HepG2 (cell line): Measurements from ENCODE around the gene SYNJ2. TPM values are rescaled to one million over a fixed set of nuclear protein-coding genes. Genes with fewer than 3 reads are reported as not detected.

Source experiments
- AFF4 ChIP-seq: sonication (generic); formaldehyde crosslinking; IDR thresholded peaks from 2 replicates; pipeline ENCODE4 v1.4.0; 2020; ENCODE audit warnings: missing genetic modification reagents
- ARHGAP35 ChIP-seq: sonication (generic); formaldehyde crosslinking; IDR thresholded peaks from 2 replicates; pipeline ENCODE4 v1.9.0; 2022; ENCODE audit warnings: mild to moderate bottlenecking, inconsistent platforms, moderate library complexity, missing genetic modification reagents, borderline replicate concordance
- BRD4 ChIP-seq: sonication (generic); formaldehyde crosslinking; IDR thresholded peaks from 2 replicates; pipeline ENCODE4 v1.4.0; 2020; ENCODE audit warnings: missing genetic modification reagents
- GPN1 ChIP-seq: sonication (generic); formaldehyde crosslinking; IDR thresholded peaks from 2 replicates; pipeline ENCODE4 v1.5.1; 2020; ENCODE audit warnings: missing genetic modification reagents, borderline replicate concordance
- HMG20A ChIP-seq: IDR thresholded peaks from 2 replicates; pipeline ENCODE4 v1.6.1; 2016; ENCODE audit warnings: borderline replicate concordance
- HOXA7 ChIP-seq: sonication (generic); formaldehyde crosslinking; IDR thresholded peaks from 2 replicates; pipeline ENCODE4 v1.8.1; 2022; ENCODE audit warnings: mild to moderate bottlenecking, missing genetic modification reagents, moderate library complexity
- IRF1 ChIP-seq: sonication (generic); formaldehyde crosslinking; IDR thresholded peaks from 2 replicates; pipeline ENCODE4 v1.4.0; 2020; ENCODE audit warnings: low read depth, mild to moderate bottlenecking, missing genetic modification reagents
- IRX3 ChIP-seq: sonication (generic); formaldehyde crosslinking; IDR thresholded peaks from 2 replicates; pipeline ENCODE4 v1.8.1; 2023; ENCODE audit warnings: mild to moderate bottlenecking, low read depth, missing genetic modification reagents, borderline replicate concordance
- JUND ChIP-seq: sonication (generic); formaldehyde crosslinking; IDR thresholded peaks from 2 replicates; pipeline ENCODE4 v1.8.0; 2022; ENCODE audit warnings: mild to moderate bottlenecking, missing genetic modification reagents
- KLF6 ChIP-seq: IDR thresholded peaks from 2 replicates; pipeline ENCODE4 v1.8.0; 2016; ENCODE audit warnings: missing biosample characterization, missing genetic modification reagents
- PHB2 ChIP-seq: fragments of 450-650 bp; IDR thresholded peaks from 2 replicates; pipeline ENCODE4 v1.6.1; 2018; ENCODE audit not compliant: partially characterized antibody
- TCF12 ChIP-seq, 2 experiments: fragments of 450-650 bp in 1 of 2; sonication (generic) in 1 of 2; formaldehyde crosslinking in 1 of 2; IDR thresholded peaks; 2 replicates each; pipeline versions ENCODE4 v1.6.1 to v1.8.0; 2017 to 2022; ENCODE audit warnings: antibody characterized with exemption in 1 of 2, mild to moderate bottlenecking in 1 of 2, missing genetic modification reagents in 1 of 2, moderate library complexity in 1 of 2
- TERF1 ChIP-seq: sonication (generic); formaldehyde crosslinking; IDR thresholded peaks from 2 replicates; pipeline ENCODE4 v1.8.0; 2022; ENCODE audit warnings: mild to moderate bottlenecking, missing genetic modification reagents, moderate library complexity
- THAP9 ChIP-seq: sonication (generic); formaldehyde crosslinking; IDR thresholded peaks from 2 replicates; pipeline ENCODE4; 2020; ENCODE audit warnings: missing genetic modification reagents, mild to moderate bottlenecking, borderline replicate concordance
- U2AF2 ChIP-seq: fragments of 200-400 bp; formaldehyde crosslinking; IDR thresholded peaks from 2 replicates; pipeline ENCODE4 v1.6.1; 2017; ENCODE audit warnings: low read depth, mild to moderate bottlenecking, low read length
- ZFY ChIP-seq: sonication (generic); formaldehyde crosslinking; IDR thresholded peaks from 2 replicates; pipeline ENCODE4 v1.4.0; 2020; ENCODE audit warnings: missing genetic modification reagents
- ZNF513 ChIP-seq: sonication (generic); formaldehyde crosslinking; conservative IDR thresholded peaks from 2 replicates; pipeline ENCODE4 v1.5.0; 2020; ENCODE audit warnings: missing genetic modification reagents
- ZNF782 ChIP-seq: sonication (generic); formaldehyde crosslinking; IDR thresholded peaks from 2 replicates; pipeline ENCODE4 v1.4.0; 2020; ENCODE audit warnings: missing genetic modification reagents, mild to moderate bottlenecking, borderline replicate concordance
- polyA plus RNA-seq, 8 experiments: library from polyadenylated mRNA; depleted of rRNA in 3 of 8; stranded (reverse) in 7 of 8; unstranded in 1 of 8; fragments of >200 nt; fragmentation: Illumina TruSeq in 4 of 8; extraction: Trizol in 4 of 8; gene quantifications; 2 replicates each; pipeline versions ENCODE4 v1.2.1 to v1.2.3, GENCODE V29; 2011 to 2016; ENCODE audit warnings: low read depth in 4 of 8, missing spikeins in 1 of 8, mixed read lengths in 1 of 8; ENCODE audit not compliant: insufficient read depth in 1 of 8
- total RNA-seq, 5 experiments: library from RNA; depleted of rRNA; stranded (reverse); fragments of >200 nt; fragmentation: Illumina TruSeq; extraction: Trizol; gene quantifications; 2 replicates each; pipeline ENCODE4 v1.2.3, GENCODE V29; 2016; ENCODE audit warnings: low read depth in 1 of 5

SYNJ2 gene
- total and polyA plus RNA-seq, 2 of the 13 experiments (the other 11 are each of a cell fraction or from before 2014, with no cell fraction given), result 39.1 to 57.6 TPM

- 0 out of 2 replicates have a peak, but pooled peaks have one; percentile 16 for TF ChIP-seq BRD4 (CRISPR knock-in tag)
- peak; percentile 81 for TF ChIP-seq ZFY (CRISPR knock-in tag)
- TF ChIP-seq GPN1 (CRISPR knock-in tag), result no peak
- no peak for TF ChIP-seq AFF4 (CRISPR knock-in tag)
- TF ChIP-seq U2AF2, result no peak
- TF ChIP-seq HMG20A (CRISPR knock-in tag), result peak; percentile 38; the same call in 1 of the 2 replicates
- TF ChIP-seq KLF6 (CRISPR knock-in tag), result peak; percentile 70; the same call in 1 of the 2 replicates
- TF ChIP-seq IRX3 (CRISPR knock-in tag), result peak; percentile 65
- TF ChIP-seq THAP9 (CRISPR knock-in tag), result 0 out of 2 replicates have a peak, but pooled peaks have one; percentile 5
- TF ChIP-seq ZNF782 (CRISPR knock-in tag), result no peak
- TF ChIP-seq PHB2, result no peak
- no peak for TF ChIP-seq ZNF513 (CRISPR knock-in tag)
- TF ChIP-seq JUND (CRISPR knock-in tag), result no peak; the same call in 1 of the 2 replicates
- no peak for TF ChIP-seq ARHGAP35
- TF ChIP-seq IRF1 (CRISPR knock-in tag), result no peak; the same call in 1 of the 2 replicates
- TF ChIP-seq TERF1 (CRISPR knock-in tag), result no peak
- TF ChIP-seq TCF12 (IDR thresholded peaks at IDR 0.05), result no peak
- peak; percentile 90; the same call in 1 of the 2 replicates for TF ChIP-seq TCF12 (CRISPR knock-in tag; IDR thresholded peaks at IDR 0.05)
- TF ChIP-seq HOXA7 (CRISPR knock-in tag), result no peak
Measured at GRCh38 chr6:157981395-157982101, at the start of gene SYNJ2 (continued).
